ENCODE results near the gene TMEM184A. TPM values are rescaled to one million over a fixed set of nuclear protein-coding genes. Genes with fewer than 3 reads are reported as not detected.

Gene TMEM184A
- total and polyA plus RNA-seq, 2 of the 13 experiments (the other 11 are each of a cell fraction or from before 2014, with no cell fraction given) = 9.5 to 20.4 TPM

DNA sequence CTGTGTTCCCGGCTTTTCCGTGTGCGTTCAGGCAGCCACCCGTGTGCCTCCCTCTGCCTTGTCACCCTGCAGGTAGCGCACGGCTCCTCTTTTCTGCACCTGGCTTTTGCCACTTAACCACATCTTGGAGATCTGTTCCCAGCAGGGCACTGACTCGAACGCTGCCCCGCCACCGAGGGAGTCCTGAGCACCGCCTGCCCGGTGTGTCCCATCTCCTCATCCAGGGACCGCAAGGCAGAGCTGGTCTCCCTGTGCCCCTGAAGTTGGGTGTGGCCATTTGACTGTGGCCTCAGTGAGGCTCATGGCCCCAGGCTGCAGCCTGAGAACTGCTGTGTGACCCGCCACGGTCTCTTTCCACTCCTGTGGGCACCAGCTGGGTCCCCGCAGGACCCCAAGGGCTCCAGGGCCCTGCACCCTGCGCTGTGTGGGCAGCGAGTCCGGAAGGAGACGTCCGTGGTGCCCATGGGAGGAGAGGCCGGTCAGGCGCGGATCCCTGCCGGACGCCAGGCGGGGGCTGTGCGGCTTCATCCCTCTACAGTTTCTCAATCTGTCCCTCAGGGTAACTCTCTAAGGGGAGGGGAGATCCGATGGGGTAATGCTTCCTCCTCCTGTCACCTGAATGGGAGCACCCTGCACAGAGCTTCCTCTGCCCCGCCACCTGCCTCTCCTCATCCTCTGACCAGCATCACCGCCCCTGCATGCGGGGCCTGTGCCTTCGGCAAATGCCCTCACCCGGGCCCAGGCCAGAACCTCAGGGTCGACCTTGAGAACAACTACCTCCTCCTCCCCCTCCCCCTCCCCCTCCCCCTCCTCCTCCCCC lies 50.1 kb downstream of the TMEM184A start (continued):
- TF ChIP-seq, protein P1, sequence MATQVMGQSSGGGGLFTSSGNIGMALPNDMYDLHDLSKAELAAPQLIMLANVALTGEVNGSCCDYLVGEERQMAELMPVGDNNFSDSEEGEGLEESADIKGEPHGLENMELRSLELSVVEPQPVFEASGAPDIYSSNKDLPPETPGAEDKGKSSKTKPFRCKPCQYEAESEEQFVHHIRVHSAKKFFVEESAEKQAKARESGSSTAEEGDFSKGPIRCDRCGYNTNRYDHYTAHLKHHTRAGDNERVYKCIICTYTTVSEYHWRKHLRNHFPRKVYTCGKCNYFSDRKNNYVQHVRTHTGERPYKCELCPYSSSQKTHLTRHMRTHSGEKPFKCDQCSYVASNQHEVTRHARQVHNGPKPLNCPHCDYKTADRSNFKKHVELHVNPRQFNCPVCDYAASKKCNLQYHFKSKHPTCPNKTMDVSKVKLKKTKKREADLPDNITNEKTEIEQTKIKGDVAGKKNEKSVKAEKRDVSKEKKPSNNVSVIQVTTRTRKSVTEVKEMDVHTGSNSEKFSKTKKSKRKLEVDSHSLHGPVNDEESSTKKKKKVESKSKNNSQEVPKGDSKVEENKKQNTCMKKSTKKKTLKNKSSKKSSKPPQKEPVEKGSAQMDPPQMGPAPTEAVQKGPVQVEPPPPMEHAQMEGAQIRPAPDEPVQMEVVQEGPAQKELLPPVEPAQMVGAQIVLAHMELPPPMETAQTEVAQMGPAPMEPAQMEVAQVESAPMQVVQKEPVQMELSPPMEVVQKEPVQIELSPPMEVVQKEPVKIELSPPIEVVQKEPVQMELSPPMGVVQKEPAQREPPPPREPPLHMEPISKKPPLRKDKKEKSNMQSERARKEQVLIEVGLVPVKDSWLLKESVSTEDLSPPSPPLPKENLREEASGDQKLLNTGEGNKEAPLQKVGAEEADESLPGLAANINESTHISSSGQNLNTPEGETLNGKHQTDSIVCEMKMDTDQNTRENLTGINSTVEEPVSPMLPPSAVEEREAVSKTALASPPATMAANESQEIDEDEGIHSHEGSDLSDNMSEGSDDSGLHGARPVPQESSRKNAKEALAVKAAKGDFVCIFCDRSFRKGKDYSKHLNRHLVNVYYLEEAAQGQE (IDR thresholded peaks at IDR 0.05; ENCODE audit: borderline replicate concordance in 1 of 2, low read depth in 1 of 2, low read length in 2 of 2) = no peak
- TF ChIP-seq ZUFSP (CRISPR knock-in tag; IDR thresholded peaks at IDR 0.05; ENCODE audit: borderline replicate concordance) (no peak), ONECUT2 (CRISPR knock-in tag; IDR thresholded peaks at IDR 0.05) (no peak), HNRNPK (IDR thresholded peaks at IDR 0.05; ENCODE audit: low read depth, low read length, poor library complexity, severe bottlenecking) (peak; percentile 95), CBX1 (IDR thresholded peaks at IDR 0.05; ENCODE audit: low read depth) (no peak), ZNF263 (CRISPR knock-in tag; IDR thresholded peaks at IDR 0.05) (peak; percentile 79), TERF1 (CRISPR knock-in tag; IDR thresholded peaks at IDR 0.05) (no peak), ZNF121 (CRISPR knock-in tag; IDR thresholded peaks at IDR 0.05) (no peak), ZNF225 (CRISPR knock-in tag; IDR thresholded peaks at IDR 0.05) (0 out of 2 replicates have a peak, but pooled peaks have one; percentile 21), ZBTB38 (CRISPR knock-in tag; IDR thresholded peaks at IDR 0.05) (peak; percentile 67), ARID3A (IDR thresholded peaks at IDR 0.05; ENCODE audit: low read depth, low read length) (no peak)
- TF ChIP-seq, protein P2, sequence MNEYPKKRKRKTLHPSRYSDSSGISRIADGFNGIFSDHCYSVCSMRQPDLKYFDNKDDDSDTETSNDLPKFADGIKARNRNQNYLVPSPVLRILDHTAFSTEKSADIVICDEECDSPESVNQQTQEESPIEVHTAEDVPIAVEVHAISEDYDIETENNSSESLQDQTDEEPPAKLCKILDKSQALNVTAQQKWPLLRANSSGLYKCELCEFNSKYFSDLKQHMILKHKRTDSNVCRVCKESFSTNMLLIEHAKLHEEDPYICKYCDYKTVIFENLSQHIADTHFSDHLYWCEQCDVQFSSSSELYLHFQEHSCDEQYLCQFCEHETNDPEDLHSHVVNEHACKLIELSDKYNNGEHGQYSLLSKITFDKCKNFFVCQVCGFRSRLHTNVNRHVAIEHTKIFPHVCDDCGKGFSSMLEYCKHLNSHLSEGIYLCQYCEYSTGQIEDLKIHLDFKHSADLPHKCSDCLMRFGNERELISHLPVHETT (CRISPR knock-in tag; conservative IDR thresholded peaks at IDR 0.05) = no peak

All from HepG2 (cell line).